ENCODE results near the gene TMEM254.
A peak's percentile ranks its signal among the peaks of the same experiment; 100 is the strongest.
"Not testable (repeated sequence)": the region's sequence is repeated elsewhere in the genome, so short reads cannot be mapped to it uniquely, and the experiment has no call there.

TMEM254 gene, protein sequence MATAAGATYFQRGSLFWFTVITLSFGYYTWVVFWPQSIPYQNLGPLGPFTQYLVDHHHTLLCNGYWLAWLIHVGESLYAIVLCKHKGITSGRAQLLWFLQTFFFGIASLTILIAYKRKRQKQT

DNA sequence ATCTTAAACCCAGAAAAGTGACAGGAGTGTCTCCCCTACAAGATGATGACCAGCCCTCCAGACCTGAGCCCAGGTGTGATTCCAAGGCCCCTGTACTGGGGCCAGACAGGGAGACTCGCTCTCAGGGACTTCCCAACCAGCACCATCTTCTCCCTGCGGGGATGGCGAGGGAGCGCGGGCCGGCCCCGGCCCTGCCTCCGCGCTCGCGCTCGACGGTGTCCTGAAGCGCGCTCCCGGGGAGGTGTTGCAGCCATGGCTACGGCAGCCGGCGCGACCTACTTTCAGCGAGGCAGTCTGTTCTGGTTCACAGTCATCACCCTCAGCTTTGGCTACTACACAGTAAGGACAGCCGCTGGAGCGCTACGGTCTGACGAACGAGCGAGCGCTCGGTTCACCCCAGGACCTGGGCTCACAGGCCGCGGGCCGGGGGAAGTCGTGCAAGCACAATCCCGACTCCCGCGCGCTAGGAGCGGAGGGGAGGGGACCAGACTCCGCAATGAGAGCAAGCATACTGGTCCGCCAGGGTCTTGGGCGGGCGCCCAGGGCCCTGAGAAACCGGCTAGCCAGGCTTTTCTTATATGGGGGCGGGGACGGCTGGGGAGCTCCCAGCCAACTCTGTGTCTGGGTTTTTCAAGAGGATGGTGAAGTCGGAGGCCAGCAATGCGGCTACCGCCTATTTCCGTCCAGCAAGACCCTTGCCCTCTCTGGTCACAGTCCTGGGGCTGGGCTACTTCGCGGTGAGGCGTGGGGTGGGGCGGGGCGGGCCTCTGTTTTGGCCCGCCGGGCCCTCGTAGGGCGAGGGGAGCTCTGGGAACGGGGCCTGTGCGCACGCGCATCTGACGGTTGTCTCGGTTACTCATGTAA lies at the start of gene TMEM254:
Gene TMEM254, plus strand, starts transcription at position 218 of the 864 bp plus-strand sequence. Its CDS starts 35 bp downstream, at position 253.
- DNase-seq = peak; percentile 88

DNA sequence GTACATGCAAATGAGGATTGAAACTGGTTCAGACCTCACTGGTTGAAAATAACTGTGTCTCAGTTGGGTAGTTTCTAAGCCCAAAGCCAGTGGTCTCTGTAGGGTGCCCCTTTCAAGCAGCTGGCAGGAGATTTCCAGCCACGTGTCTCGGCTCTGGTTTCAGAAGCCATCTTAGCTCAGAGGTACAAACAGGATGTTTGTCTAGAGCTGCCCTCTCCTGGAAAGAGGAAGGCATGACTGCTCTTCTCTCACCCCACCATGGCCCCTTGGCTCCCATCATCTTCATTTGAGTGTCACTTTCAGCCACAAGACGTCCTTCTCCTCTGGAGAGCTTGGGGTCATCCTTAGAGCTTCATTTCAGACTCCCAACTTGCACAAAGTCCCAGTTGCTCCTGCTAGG lies 49.3 kb upstream of the TMEM254 start:
- DNase-seq = not testable (repeated sequence)

DNA sequence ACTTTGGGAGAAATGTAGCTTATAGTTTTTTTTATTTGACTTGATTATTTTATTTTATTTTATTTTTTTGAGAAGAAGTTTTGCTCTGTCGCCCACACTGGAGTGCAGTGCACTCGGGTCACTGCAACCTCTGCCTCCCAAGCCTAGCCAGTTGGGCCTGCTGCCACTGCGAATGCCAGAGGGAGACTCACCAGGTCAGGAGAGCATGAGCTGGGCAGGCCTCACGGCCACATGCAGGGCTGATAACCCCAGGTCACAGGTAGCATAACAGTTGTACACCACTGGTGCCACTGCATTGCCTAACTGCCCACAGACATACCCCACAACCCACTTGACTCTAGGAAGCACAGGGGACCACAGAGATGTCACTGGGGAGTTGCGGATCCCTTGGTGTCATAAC lies 48.6 kb upstream of the TMEM254 start:
- DNase-seq = not testable (repeated sequence)

DNA sequence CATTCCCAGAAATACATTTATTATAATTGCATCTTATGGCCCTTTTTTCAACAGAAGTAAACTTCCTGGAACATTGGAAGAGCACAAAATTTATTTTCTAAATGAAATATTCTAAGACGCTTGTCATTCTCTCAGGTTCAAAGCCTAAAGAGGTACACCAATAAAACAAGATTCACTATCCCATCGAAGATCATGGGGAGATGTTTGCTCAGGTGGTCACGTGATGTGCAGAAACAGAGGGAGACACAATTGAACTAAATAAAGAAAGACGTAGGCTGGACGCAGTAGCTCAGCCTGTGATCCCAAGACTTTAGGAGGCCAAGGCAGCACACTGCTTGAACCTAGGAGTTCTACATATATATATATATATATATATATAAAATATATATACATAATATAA lies 46.0 kb upstream of the TMEM254 start:
- no peak for DNase-seq

DNA sequence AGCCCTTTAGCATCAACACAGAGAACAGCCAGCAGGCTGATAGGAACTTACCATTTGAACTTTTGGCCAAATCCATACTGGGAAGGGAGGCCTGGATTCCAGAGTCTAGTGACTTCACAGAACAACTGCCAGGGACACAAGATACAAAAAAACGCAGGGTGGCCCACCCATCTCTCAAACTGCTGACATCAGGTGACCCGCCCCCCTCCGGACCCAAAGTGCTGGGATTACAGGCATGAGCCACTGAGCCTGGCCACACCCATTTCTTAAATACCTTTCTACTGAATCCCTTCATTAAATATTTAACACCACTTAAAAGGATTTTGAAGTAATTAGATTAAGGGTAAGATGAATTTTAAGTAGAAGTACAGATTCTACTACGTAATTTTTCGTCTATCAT lies 43.7 kb upstream of the TMEM254 start:
- DNase-seq = not testable (repeated sequence)

DNA sequence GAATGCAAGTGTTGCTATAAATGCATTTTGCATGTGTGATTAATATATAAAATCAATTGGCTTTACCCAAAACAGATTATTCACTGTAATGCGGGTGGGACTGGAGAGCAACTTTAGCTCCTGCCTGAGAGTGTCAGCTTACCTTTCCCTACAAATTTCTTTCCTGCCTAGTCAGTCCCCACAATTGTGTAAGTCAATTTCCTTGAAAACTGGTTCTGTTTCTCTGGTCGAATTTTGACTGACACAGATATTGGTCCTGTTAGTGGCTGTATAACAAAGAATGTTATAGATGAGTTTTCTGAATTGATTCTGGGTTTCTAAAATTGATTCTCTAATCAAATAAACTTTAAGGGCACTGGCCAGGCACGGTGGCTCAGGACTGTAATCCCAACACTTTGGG lies 43.0 kb upstream of the TMEM254 start:
- not testable (repeated sequence) for DNase-seq

DNA sequence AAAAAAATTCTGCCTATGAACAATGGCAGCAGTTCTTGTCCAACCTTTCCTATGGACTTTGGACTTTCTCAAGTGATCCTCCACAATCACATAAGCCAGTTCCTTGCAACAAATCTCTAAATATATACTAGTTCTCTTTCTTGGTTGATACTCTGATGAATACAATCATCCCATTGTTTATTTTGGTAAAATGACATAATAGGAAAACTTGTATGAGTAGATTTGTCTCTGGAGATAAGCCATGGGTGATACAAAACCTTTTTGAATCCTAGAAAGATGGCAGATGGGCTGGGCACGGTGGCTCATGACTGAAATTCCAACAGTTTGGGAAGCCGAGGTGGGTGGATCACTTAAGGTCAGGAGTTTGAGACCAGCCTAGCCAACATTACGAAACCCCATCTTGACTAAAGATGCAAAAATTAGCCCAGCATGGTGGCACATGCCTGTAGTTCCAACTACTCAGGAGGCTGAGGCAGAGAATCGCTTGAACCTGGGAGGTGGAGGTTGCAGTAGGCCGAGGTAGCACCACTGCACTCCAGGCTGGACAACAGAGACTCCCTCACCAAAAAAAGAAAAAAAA lies 41.5 kb upstream of the TMEM254 start:
- not testable (repeated sequence) for DNase-seq

DNA sequence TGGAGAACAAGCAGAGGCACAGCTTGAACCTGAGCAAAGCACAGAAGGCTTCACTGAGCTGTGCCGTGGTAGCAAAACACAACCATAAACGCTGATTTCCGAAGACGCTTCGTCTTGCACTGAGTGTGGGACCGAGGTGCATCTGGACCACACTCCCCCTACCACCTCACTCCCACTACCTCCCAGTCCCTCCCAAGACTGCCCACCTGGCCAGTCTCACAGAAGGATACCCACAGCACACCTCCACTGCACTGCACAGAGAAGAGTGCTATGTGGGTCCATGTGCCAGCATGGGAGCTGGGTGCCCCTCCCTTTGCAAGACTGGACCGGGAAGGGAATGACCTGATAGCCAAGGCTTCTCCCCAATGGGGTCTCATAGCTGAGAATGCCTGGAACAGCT lies 40.2 kb upstream of the TMEM254 start:
- not testable (repeated sequence) for DNase-seq

DNA sequence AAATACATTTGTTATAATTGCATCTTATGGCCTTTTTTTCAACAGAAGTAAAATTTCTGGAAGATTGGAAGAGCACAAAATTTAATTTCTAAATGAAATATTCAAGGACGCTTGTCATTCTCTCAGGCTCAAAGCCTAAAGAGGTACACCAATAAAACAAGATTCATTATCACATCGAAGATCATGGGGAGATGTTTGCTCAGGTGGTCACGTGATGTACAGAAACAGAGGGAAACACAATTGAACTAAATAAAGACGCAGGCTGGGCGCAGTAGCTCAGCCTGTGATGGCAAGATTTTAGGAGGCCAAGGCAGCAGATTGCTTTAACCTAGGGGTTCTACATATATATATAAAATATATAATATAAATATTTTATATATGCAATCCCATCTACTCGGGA lies 37.3 kb upstream of the TMEM254 start:
- no peak for DNase-seq

DNA sequence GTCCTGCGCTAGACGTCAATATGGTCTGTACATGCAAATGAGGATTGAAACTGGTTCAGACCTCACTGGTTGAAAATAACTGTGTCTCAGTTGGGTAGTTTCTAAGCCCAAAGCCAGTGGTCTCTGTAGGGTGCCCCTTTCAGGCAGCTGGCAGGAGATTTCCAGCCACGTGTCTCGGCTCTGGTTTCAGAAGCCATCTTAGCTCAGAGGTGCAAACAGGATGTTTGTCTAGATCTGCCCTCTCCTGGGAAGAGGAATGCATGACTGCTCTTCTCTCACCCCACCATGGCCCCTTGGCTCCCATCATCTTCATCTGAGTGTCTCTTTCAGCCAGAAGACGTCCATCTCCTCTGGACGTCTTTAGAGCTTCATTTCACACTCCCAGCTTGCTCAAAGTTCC lies 33.5 kb upstream of the TMEM254 start:
- peak; percentile 16 for DNase-seq

DNA sequence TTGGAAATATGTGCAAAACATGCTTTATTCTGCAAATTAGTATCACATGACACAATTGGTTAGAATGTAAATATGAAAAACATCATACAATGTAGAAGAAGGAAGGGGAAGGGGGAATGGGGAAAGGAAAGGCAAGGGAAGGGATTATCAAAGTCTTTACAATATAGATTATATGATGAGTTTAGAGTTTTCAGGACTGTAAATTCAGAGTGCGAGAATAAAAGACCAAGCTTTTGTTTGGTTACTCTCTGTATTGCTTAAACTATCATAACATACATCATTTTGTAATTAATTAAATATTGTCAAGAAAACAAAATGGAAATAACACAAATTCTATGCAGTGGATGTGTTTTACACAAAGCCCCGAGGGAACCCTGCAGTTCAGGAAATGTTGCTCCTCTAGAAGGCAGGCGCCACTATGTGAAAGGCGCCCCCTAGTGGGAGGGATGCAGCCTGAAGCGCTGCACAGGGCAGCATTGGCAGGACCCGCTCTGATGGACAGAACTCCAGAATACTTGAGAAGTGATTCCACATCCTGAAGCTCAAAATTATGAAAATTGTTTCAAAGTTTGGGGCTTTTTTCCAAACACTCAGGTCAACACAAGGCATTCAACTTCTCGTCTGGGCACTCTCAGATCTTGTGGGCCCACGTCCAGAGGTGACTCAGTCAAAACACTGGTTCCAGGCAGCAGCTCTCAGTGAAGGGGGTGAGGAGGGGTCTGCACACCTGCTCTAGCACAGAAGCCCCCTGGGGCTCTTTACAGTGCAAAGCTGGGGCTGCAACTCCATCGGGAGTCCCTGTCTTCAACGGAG lies 31.6 kb upstream of the TMEM254 start:
- peak; percentile 72 for DNase-seq

DNA sequence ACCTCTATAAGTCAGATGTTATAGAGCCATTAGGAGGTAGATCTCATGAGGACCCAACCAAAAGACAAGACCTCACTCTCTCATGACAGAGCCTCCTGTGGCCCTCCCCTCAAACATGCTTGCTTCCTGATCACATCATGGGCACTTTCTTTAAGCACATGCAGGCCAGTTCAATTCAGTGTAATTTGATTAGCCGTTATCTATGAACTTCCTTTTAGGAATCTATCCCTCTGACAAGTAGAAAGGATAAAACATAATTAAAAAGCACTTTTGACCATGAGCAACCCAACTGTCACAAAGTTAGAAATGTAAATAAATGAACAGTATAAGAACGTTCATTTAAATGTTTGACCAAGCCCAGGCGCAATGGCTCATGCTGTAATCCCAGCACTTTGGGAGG lies 27.7 kb upstream of the TMEM254 start:
- DNase-seq = no peak

DNA sequence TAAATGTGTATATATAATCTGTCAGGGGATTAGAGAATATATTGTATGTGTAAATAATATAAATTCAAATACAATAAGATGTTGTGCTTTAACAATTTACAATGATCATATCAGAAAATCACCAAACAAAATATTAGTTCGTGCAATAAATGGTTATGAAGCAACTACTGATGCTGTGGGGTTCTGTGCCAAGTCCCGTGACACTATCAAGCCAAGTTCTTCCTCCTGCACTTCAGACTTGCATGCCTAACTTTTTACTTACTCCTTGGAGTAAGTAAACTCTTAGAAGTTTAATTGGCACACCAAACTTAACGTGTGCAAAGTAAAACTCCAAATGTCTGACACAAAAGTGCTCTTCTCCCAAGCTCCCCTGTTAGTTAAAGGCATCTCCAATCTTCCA lies 26.5 kb upstream of the TMEM254 start:
- no peak for DNase-seq

DNA sequence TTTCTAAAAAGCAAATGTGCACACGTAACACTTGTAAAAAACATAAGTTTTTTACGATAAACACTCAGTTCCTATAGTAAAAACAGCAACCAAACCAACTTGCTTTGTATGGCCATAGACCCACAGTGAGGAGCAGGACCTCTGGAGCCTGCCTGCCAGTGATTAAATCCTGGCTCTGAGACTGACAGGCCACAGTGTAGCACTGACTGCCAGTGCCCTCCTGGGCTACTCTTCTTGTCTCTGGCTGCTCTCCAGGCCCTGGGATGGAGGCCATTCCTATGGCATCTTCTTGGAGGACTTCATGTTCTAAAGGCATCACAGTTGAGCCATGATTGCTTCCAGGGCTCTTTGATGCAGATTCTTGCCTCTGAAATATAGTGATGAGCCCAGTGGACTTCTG lies 22.7 kb upstream of the TMEM254 start:
- DNase-seq = no peak

DNA sequence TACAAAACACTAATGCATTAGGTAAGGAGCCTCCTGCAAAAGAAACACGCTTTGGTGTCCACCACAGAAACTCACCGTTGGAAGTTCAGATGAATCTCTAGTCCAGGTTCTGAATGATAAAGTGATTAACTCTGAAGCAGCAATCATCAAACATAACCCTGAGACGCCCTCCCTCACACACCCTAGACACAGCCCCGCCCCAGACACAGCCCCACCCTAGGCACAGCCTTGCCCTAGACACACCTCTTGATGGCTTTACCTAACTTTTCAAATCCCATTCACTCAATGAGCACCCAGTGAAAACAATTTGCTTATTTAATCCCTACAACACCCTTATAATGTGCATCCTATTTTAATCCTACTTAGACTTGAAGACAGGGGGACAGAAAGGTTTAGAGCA lies 21.3 kb upstream of the TMEM254 start:
- DNase-seq = no peak

DNA sequence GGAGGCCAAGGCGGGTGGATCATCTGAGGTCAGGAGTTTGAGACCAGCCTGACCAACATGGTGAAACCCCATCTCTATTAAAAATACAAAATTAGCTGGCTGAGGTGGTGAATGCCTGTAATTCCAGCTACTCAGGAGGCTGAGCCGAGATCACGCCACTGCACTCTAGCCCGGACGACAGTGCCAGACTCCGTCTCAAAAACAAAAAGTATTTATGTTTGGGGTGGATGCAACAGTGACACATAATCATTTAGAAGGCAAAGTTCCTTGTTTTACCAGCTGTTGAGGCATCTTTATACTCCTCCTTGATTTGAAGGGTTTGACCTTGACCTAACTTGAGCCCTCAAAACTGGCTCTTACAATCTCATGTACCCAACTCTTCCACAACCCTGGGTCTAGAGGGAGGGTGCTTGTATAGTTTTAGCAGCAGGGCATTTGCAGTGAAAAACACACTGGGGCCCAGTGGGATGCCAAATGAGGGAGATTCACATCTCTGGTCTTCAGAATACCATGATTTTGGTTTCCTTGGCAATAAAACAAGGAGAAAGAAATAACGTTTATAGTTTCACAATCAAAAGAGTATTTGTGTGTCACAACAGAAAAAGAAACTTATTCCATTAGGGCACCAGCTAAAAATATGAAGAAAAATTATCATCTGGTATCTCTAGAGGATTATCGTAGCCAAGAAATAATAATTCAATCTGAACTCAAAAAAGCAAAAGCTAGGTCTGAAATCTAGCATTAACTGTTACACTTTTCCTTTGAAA lies 14.2 kb upstream of the TMEM254 start:
- no peak for DNase-seq

DNA sequence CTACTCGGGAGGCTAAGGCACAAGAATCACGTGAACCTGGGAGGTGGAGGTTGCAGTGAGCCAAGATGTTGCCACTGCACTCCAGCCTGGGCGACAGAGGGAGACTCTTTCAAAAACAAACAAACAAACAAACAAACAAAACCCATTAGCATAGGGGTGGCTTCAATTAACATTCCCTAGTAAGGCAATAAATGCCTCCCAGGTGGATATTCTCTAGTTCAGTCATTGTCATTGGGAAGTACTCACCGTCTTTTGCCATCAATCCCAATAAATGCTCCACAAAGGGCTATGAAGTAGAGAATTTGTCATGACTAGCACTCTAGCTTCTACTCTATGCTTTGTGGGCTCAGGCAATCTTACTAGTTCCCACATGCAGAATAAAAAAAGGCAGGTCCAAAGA lies 11.7 kb upstream of the TMEM254 start:
- no peak for DNase-seq

DNA sequence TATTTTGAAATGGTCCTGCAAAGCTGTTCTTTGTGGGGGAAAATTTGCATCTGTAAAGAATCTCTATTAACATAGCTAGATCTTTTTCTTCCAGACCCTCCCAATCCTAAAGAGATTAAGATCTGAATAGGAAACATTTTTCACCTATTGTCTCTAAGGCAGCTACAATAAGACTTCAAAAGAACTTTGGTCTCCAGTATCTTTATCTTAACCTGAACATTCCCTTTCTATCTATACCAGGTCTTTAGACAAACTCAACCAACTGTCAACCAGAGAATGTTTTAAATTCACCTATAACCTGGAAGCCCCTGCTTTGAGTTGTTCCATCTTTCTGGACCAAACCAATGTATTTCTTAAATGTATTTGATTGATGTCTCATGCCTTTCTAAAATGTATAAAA lies 10.6 kb upstream of the TMEM254 start:
- not testable (repeated sequence) for DNase-seq

DNA sequence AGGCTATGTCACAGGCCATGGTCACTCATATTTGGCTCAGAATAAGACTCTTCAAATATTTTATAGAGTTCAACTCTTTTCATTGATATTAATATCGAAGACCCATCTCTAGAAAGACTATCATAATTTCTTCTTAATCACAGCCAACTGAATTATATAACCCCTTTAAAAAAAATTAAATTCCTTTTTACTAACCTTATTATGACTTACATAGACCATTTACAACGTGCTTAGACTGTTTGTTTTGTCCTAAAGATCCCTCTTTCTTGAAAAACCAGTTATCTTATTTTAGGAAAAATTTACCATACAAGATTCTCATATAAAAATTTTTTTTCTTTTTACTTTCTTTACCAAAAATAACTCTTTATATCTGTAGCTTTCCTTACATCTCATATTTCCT lies 10.2 kb upstream of the TMEM254 start:
- DNase-seq = no peak

DNA sequence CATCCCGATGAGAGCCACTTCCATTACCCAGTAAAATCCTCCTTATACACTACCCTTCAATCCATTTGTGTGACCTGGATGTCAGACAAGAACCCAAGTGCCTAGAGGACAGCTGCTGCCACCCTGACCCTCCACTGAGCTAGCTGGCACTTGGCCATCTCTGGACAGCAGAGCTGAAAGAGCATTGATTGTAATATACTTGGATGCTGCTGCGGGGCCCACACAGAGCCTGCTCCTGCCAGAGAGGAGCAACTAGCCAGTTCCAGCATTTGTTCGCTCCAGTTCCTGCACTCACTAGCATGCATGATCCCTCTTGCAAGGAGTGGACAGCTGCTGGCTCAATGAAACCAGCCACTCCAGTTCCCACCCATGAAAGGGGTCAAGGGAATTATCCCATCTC lies 8.4 kb upstream of the TMEM254 start:
- DNase-seq = no peak

DNA sequence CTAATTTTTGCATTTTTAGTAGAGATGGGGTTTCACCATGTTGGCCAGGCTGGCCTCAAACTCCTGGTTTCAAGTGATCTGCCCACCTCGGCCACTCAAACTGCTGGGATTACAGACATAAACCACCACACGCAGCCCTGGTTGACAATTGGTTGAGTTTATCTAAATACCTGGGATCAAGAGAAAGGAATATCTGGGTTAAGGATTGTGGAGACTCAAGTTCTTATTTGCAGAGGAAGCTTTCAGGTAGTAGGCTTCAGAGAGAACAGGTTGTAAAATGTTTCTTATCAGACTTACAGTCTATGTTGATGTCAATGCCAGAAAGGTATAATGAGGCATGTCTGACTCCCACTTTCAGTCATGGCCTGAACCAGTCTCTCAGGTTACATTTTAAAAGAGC lies 5.9 kb upstream of the TMEM254 start:
- no peak for DNase-seq

DNA sequence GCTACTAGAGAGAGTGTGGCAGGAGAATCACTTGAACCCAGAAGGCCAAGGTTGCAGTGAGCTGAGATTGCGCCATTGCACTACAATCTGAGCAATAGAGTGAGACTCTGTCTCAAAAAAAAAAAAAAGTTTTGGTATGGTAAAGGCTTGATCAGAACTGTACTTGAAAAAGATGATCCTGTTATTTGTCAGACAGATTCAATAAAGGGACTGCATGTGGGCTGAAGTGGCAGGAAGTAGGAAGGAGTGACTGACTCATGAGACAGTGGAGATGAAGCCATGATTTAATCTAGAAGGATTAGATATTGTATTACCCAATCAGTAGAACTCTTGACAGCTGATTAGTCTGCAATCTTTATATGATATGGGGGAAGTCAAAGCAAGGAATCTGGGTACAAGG lies 2.7 kb upstream of the TMEM254 start:
- DNase-seq = no peak

Measured in NCI-H510A treated with DMSO at 0.1 percent for 48 hours (cell line).